Stimulated activated CD8-positive, alpha-beta memory T cell treated with anti-CD3 and anti-CD28 coated beads, Interleukin-12 subunit alpha, Interleukin-12 subunit beta, amount 100 ng/mL, for 4 hours (primary cell): ENCODE data around the gene ITGB6.

ENCODE experiments used
- DNase-seq: peaks from one replicate; pipeline ENCODE4 v3.0.0-alpha.2; 2020; ENCODE audit warnings: low read depth

ITGB6 gene

GRCh38 chr2:160199683-160200389, at the start of gene ITGB6:
Gene ITGB6, minus strand, starts transcription at chr2:160200272. Its CDS starts 209 bp downstream, at chr2:160200063.
- DNase-seq = no peak

GRCh38 chr2:160247296-160248035, 47.4 kb upstream of the ITGB6 start:
- no peak for DNase-seq

GRCh38 chr2:160246356-160246755, 46.3 kb upstream of the ITGB6 start:
- no peak for DNase-seq

- DNase-seq = no peak
These were observed 45.6 kb upstream of the ITGB6 start for GRCh38 chr2:160245614-160246155.

GRCh38 chr2:160242893-160243564, 43.0 kb upstream of the ITGB6 start:
- DNase-seq = no peak

GRCh38 chr2:160241251-160242137, 41.4 kb upstream of the ITGB6 start:
- no peak for DNase-seq

GRCh38 chr2:160239436-160239835, 39.4 kb upstream of the ITGB6 start:
- DNase-seq = no peak

GRCh38 chr2:160238392-160238791, 38.3 kb upstream of the ITGB6 start:
- no peak for DNase-seq

GRCh38 chr2:160232905-160233475, 32.9 kb upstream of the ITGB6 start:
- no peak for DNase-seq

- no peak for DNase-seq
These were observed 29.5 kb upstream of the ITGB6 start for GRCh38 chr2:160229591-160229990.

GRCh38 chr2:160228141-160228917, 28.3 kb upstream of the ITGB6 start:
- DNase-seq = no peak

- DNase-seq = no peak
These were observed 27.3 kb upstream of the ITGB6 start for GRCh38 chr2:160227293-160227915.

GRCh38 chr2:160226367-160226766, 26.3 kb upstream of the ITGB6 start:
- no peak for DNase-seq

- DNase-seq = no peak
These were observed 25.6 kb upstream of the ITGB6 start for GRCh38 chr2:160225722-160226121.

GRCh38 chr2:160224507-160224906, 24.4 kb upstream of the ITGB6 start:
- no peak for DNase-seq

- no peak for DNase-seq
These were observed 24.0 kb upstream of the ITGB6 start for GRCh38 chr2:160224060-160224459.

- DNase-seq = no peak
These were observed 23.5 kb upstream of the ITGB6 start for GRCh38 chr2:160223560-160223959.

- DNase-seq = no peak
These were observed 22.6 kb upstream of the ITGB6 start for GRCh38 chr2:160222546-160223283.
